ENCODE results near the gene TMEM234.

The TMEM234 gene

DNA sequence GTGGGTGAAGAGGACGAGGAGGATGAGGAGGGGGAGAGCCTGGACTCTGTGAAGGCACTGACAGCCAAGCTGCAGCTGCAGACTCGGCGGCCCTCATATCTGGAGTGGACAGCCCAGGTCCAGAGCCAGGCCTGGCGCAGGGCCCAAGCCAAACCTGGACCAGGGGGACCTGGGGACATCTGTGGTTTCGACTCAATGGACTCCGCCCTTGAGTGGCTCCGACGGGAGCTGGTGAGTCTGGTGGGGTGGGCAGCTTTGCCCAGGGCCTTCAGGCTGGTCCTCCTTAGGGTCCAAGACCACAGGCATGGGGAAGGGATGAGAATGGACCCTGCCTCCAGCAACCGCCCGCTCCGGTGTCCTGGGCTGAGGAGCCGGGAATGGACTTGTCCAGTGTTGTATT lies 25.3 kb upstream of the TMEM234 start:
- H3K9me3 Mint-ChIP-seq: no peaks in the 10 kb centered on the region
- H3K27ac Mint-ChIP-seq: peak overlapping the region; percentile 78
- no peak overlapping the region for H3K4me3 Mint-ChIP-seq

DNA sequence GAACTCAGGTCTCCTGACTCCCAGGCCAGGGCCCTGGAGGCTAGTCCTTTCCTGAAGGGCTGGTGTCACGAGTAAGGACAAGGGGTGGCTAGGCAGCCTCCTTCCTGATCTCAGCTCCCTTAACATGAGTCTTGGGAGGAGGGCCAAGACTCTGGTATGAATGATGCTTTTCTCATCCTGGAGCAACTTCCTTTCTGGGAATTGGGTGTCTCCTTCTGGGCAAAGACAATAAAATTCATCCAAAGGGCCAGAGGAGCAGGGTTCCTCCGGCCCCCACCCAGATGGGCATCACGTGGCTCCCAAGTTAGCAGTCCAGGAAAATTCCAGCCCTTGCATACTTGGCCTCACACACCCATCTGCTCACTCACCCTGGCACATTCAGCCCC lies 24.7 kb upstream of the TMEM234 start, which contains the start of gene FAM167B:
Gene FAM167B (plus strand): TSS at position 335 of the 386 bp plus-strand sequence. CDS start 200 bp downstream, outside the sequence.
- peaks cover 4% of the 10 kb centered on the region for H3K36me3 Mint-ChIP-seq (ENCODE audit: low read depth)
- H3K4me3 Mint-ChIP-seq: peak within 1 kb of the TSS; percentile 59
- H3K27me3 Mint-ChIP-seq: no peaks in the 10 kb centered on the region
- no peaks in the 10 kb centered on the region for H3K9me3 Mint-ChIP-seq
- H3K4me1 Mint-ChIP-seq (ENCODE audit: low read depth): peaks cover 64% of the 10 kb centered on the region
- H3K27ac Mint-ChIP-seq: peak within 1 kb of the TSS; percentile 78

More for the DNA sequence above, 25.3 kb upstream of the TMEM234 start:
- peaks cover 10% of the 10 kb centered on the region for H3K36me3 Mint-ChIP-seq (ENCODE audit: low read depth)
- no peaks in the 10 kb centered on the region for H3K27me3 Mint-ChIP-seq
- peaks cover 64% of the 10 kb centered on the region for H3K4me1 Mint-ChIP-seq (ENCODE audit: low read depth)

DNA sequence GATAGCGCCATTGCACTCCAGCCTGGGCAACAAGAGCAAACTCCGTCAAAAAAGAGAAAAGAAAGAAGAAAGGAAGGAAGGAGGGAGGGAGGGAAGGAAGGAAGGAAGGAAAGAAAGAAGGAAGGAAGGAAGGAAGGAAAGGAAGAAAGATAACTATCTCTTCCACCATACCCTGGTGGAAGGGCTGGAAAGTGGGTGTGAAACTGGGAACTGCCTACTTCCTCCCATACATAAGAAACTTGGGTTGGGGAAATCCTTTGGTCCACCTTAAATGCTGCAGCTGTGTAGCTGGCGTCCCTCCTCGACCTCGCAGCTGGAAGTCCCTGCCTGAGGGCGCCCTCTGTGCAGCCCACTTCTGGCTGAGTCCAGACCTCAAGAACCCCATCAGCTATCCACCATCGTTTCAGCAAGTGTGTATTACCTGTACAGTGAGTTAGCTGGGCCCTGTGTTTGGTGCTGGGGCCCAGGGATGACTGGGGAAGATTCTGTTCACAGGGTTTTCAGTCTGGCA lies 20.2 kb upstream of the TMEM234 start:
- no peaks in the 10 kb centered on the region for H3K36me3 Mint-ChIP-seq (ENCODE audit: low read depth)
- no peak overlapping the region for H3K4me3 Mint-ChIP-seq
- no peaks in the 10 kb centered on the region for H3K9me3 Mint-ChIP-seq
- H3K27me3 Mint-ChIP-seq: no peaks in the 10 kb centered on the region
- H3K4me1 Mint-ChIP-seq (ENCODE audit: low read depth): peaks cover 39% of the 10 kb centered on the region
- peak overlapping the region; percentile 31 for H3K27ac Mint-ChIP-seq

DNA sequence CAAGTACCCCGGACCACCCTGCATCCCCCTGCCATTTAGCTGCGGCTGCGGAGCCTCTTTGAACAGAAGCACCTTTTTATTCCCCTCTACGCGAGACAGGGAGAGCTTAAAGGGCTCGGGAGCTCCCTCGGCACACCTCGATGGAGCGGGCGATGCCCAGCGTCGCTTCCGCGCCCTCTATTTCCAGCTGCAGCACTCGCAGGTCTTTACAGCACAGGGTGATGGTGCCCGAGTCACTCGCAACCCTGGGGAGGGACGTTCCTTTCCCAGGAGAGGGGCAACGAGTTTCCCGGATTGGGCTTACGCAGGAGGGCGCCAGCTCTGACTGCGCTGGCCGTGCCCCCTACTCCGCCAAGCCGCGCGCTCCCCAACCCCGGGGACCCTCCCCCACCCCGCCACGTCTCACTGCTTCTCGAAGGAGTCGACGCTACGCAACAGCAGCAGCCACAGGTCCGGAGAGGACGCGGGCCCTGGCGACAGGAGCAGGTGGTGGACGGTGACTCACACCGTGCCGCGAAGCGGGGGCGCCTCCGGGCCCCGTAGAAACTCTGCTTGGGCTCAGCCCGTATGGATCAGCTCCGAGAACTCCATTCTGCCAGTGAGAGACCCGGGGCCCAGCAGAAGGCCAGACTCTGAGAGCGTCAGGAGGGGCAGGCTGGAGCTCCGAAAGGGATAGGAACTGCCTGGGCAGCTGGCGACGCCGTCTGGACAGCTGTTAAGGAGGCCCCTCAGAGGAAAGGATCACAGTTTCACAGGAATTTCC lies 19.0 kb upstream of the TMEM234 start:
- H3K27me3 Mint-ChIP-seq: no peaks in the 10 kb centered on the region
- H3K36me3 Mint-ChIP-seq (ENCODE audit: low read depth): no peaks in the 10 kb centered on the region
- H3K4me1 Mint-ChIP-seq (ENCODE audit: low read depth): peaks cover 27% of the 10 kb centered on the region
- peak overlapping the region; percentile 58 for H3K27ac Mint-ChIP-seq
- peak overlapping the region; percentile 82 for H3K4me3 Mint-ChIP-seq
- no peaks in the 10 kb centered on the region for H3K9me3 Mint-ChIP-seq

- peak overlapping the region; percentile 58 for H3K27ac Mint-ChIP-seq
- no peaks in the 10 kb centered on the region for H3K36me3 Mint-ChIP-seq (ENCODE audit: low read depth)
Measured at GRCh38 chr1:32240140-32240951, 18.2 kb upstream of the TMEM234 start.

DNA sequence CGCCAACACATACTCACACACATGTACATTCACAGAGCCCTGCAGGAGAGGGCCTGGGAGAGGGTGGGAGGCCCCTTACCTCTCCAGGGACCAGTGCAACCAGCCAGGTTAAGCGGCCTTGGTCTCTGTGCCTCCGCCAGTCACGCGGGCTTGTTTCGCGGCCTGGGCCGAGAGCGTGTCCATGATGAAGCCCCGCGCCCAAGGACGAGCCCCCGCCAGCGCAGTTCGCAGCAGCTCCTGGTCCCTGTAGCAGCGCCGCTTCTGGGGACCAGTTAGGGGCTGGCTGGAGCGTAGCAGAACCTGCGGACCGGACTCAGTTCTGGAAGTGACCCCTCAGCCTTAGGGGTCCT lies 17.6 kb upstream of the TMEM234 start:
- Mint-ChIP-seq H3K4me3 (peak overlapping the region; percentile 82), H3K27me3 (no peaks in the 10 kb centered on the region), H3K27ac (no peak overlapping the region), H3K36me3 (ENCODE audit: low read depth) (no peaks in the 10 kb centered on the region), H3K4me1 (ENCODE audit: low read depth) (peaks cover 24% of the 10 kb centered on the region), H3K9me3 (no peaks in the 10 kb centered on the region)

More at GRCh38 chr1:32240140-32240951, 18.2 kb upstream of the TMEM234 start:
- Mint-ChIP-seq H3K27me3 (no peaks in the 10 kb centered on the region), H3K4me3 (peak overlapping the region; percentile 82), H3K4me1 (ENCODE audit: low read depth) (peaks cover 24% of the 10 kb centered on the region), H3K9me3 (no peaks in the 10 kb centered on the region)

DNA sequence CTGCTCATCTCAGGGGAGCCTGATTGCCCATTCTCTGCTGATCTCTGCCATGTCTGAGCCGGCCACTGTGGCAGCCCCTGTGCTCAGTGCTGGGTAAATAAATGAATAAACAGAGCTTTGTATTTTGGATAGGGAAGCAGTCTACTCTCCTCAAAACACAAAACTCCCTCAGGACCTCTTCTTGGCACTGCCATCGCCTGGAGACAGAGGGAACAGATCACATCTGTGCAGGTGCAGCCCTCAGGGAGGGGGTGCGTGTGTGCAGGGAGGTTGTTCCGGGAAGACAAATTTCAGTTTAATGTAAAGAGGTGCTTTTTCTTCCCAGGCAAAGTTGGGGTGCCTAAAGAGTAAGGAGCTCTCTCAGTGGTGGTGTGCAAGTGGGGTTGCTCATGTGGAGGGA lies 17.2 kb upstream of the TMEM234 start:
- Mint-ChIP-seq H3K4me1 (ENCODE audit: low read depth) (peaks cover 24% of the 10 kb centered on the region), H3K4me3 (no peak overlapping the region), H3K27ac (no peak overlapping the region), H3K36me3 (ENCODE audit: low read depth) (no peaks in the 10 kb centered on the region), H3K27me3 (no peaks in the 10 kb centered on the region), H3K9me3 (no peaks in the 10 kb centered on the region)

- Mint-ChIP-seq H3K27ac (no peak overlapping the region), H3K4me1 (ENCODE audit: low read depth) (no peaks in the 10 kb centered on the region), H3K27me3 (no peaks in the 10 kb centered on the region), H3K36me3 (ENCODE audit: low read depth) (peaks cover 19% of the 10 kb centered on the region), H3K9me3 (no peaks in the 10 kb centered on the region), H3K4me3 (no peak overlapping the region)
Measured at GRCh38 chr1:32234792-32235191, 12.6 kb upstream of the TMEM234 start.

DNA sequence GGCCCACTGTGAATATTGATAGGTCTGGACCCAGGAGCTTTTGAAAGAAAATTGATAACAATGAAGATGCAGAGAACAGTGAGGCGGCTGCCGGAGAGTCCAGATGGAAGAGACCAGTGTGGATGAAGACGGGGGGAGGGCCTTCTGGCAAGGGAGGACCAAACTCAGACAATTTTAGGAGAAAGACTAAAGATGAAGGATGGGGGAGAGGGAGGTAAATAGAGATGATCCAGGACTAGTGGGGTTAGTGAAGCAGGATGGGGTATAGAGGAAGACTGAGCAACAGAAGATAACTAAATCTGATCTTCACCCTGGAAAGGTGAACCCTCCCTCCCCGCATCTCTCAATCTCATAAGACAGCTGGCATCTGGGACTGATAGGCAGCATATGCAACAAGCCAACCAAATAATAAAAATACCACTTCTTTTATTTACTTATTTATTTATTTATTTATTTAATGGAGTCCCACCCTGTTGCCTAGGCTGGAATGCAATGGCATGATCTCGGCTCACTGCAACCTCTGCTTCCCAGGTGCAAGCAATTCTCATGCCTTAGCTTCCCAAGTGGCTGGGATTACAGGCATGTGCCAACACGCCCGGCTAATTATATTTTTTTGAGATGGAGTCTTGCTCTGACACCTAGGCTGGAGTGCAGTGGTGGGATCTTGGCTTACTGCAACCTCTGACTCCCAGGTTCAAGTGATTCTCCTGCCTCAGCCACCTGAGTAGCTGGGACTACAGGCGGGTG lies 10.6 kb upstream of the TMEM234 start:
- Mint-ChIP-seq H3K27ac (no peak overlapping the region), H3K36me3 (ENCODE audit: low read depth) (peaks cover 34% of the 10 kb centered on the region), H3K9me3 (no peaks in the 10 kb centered on the region), H3K4me3 (no peak overlapping the region), H3K27me3 (no peaks in the 10 kb centered on the region), H3K4me1 (ENCODE audit: low read depth) (no peaks in the 10 kb centered on the region)

DNA sequence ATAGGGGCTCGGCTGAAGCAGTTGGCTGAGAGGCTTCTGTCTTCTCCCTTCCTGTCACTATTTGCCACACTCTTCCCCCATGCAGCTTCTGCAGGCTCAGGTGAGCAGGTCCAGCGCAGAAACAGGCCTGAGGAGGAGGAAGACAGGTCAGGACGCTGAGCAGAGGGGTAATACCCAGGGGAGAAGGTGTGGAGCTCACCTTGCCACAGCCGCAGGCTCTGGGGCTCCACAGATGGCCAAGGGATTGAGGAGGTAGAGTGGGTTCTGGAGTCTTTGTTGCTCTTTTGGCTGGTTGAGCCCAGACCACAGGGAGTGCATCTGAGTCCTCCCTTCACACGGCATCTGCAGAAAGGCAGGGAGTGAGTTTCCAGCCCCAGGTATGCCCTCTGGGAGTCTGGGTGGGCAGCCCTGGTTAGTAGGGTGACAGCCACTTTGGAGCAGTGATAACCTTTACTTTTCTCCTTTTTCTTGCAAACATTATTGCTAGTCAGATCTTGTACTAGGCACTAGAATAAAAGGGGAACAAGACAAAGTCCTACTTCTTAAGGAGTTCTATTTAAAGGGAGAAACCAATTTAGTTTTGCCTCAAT lies 9.8 kb upstream of the TMEM234 start:
- Mint-ChIP-seq H3K27ac (no peak overlapping the region), H3K36me3 (ENCODE audit: low read depth) (peaks cover 41% of the 10 kb centered on the region)

DNA sequence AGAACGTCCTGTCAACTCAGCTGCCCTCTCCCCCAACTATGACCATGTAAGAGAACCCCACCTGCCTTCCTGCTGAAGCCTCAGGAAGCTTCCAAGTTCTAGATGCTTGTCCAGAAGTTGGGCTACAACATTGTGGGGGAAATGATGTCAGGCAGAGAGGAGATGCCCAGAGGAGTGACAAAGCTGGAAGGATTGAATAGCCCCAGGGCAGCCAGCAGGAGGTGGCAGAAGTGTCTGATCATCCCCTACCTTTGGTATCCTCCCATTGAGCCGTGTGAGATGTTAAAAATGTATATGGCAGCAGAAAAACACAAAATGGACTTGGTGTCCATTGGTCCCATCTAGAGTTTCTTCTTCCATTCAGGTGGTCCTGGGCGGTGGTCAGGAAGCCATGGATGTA lies 6.6 kb upstream of the TMEM234 start:
- H3K4me3 Mint-ChIP-seq: no peak overlapping the region
- peaks cover 11% of the 10 kb centered on the region for H3K4me1 Mint-ChIP-seq (ENCODE audit: low read depth)
- no peaks in the 10 kb centered on the region for H3K9me3 Mint-ChIP-seq
- H3K36me3 Mint-ChIP-seq (ENCODE audit: low read depth): peaks cover 57% of the 10 kb centered on the region
- H3K27ac Mint-ChIP-seq: peak overlapping the region; percentile 18
- H3K27me3 Mint-ChIP-seq: no peaks in the 10 kb centered on the region

More for the DNA sequence above, 9.8 kb upstream of the TMEM234 start:
- Mint-ChIP-seq H3K4me1 (ENCODE audit: low read depth) (no peaks in the 10 kb centered on the region), H3K9me3 (no peaks in the 10 kb centered on the region), H3K27me3 (no peaks in the 10 kb centered on the region), H3K4me3 (no peak overlapping the region)

- Mint-ChIP-seq H3K27me3 (no peaks in the 10 kb centered on the region), H3K27ac (peak overlapping the region; percentile 65), H3K4me3 (peak overlapping the region; percentile 92), H3K36me3 (ENCODE audit: low read depth) (peaks cover 56% of the 10 kb centered on the region), H3K9me3 (no peaks in the 10 kb centered on the region), H3K4me1 (ENCODE audit: low read depth) (peaks cover 38% of the 10 kb centered on the region)
Measured at GRCh38 chr1:32224285-32224684, 2.1 kb upstream of the TMEM234 start.

GRCh38 chr1:32223683-32224082 lies 1.5 kb upstream of the TMEM234 start:
- H3K27ac Mint-ChIP-seq: peak overlapping the region; percentile 93
- H3K9me3 Mint-ChIP-seq: no peaks in the 10 kb centered on the region
- peak overlapping the region; percentile 92 for H3K4me3 Mint-ChIP-seq
- peaks cover 50% of the 10 kb centered on the region for H3K36me3 Mint-ChIP-seq (ENCODE audit: low read depth)
- peaks cover 38% of the 10 kb centered on the region for H3K4me1 Mint-ChIP-seq (ENCODE audit: low read depth)
- no peaks in the 10 kb centered on the region for H3K27me3 Mint-ChIP-seq

- Mint-ChIP-seq H3K27ac (peak overlapping the region; percentile 93), H3K27me3 (no peaks in the 10 kb centered on the region), H3K36me3 (ENCODE audit: low read depth) (peaks cover 34% of the 10 kb centered on the region), H3K9me3 (no peaks in the 10 kb centered on the region), H3K4me1 (ENCODE audit: low read depth) (peaks cover 38% of the 10 kb centered on the region), H3K4me3 (peak overlapping the region; percentile 92)
Measured at GRCh38 chr1:32221581-32221979, 573 bp downstream of the TMEM234 start.

Measured in stimulated activated naive CD8-positive, alpha-beta T cell treated with anti-CD3 and anti-CD28 coated beads, Interleukin-15, Interleukin-2, amounts not matched to agents 100 ng/mL and 50 ng/mL, for 24 hours (primary cell).